Stimulated activated CD4-positive, alpha-beta T cell treated with anti-CD3 and anti-CD28 coated beads, Interleukin-2, amount 100 ng/mL, for 4 hours (primary cell): ENCODE measurements around the gene CST9L.

Experiments used
- DNase-seq: peaks from one replicate; pipeline ENCODE4 v3.0.0-alpha.2; 2020; ENCODE audit warnings: low read depth

Gene CST9L

GRCh38 chr20:23546435-23547144, 21.7 kb downstream of the CST9L start:
- no peak for DNase-seq

- no peak for DNase-seq
Observed at GRCh38 chr20:23544133-23544532, 24.2 kb downstream of the CST9L start.

- DNase-seq = no peak
Observed at GRCh38 chr20:23542801-23543200, 25.5 kb downstream of the CST9L start.

GRCh38 chr20:23541776-23542175, 26.5 kb downstream of the CST9L start:
- no peak for DNase-seq

- no peak for DNase-seq
Observed at GRCh38 chr20:23541330-23541729, 27.0 kb downstream of the CST9L start.

GRCh38 chr20:23540624-23541023, 27.7 kb downstream of the CST9L start:
- DNase-seq = no peak

GRCh38 chr20:23537030-23537429, 31.3 kb downstream of the CST9L start:
- DNase-seq = no peak

GRCh38 chr20:23536328-23536974, 31.8 kb downstream of the CST9L start:
- DNase-seq = no peak

- DNase-seq = no peak
Observed at GRCh38 chr20:23534801-23535593, 33.3 kb downstream of the CST9L start.

- no peak for DNase-seq
Observed at GRCh38 chr20:23533161-23533560, 35.1 kb downstream of the CST9L start.

GRCh38 chr20:23532533-23532932, 35.8 kb downstream of the CST9L start:
- no peak for DNase-seq

- DNase-seq = no peak
Observed at GRCh38 chr20:23530937-23531567, 37.2 kb downstream of the CST9L start.

GRCh38 chr20:23528867-23529431, 39.3 kb downstream of the CST9L start:
- DNase-seq = no peak

GRCh38 chr20:23526850-23527249, 41.4 kb downstream of the CST9L start:
- no peak for DNase-seq

GRCh38 chr20:23524146-23524545, 44.1 kb downstream of the CST9L start:
- no peak for DNase-seq

GRCh38 chr20:23520185-23520584, 48.1 kb downstream of the CST9L start:
- no peak for DNase-seq

GRCh38 chr20:23519556-23519955, 48.7 kb downstream of the CST9L start:
- no peak for DNase-seq

- no peak for DNase-seq
Observed at GRCh38 chr20:23517719-23518118, 50.6 kb downstream of the CST9L start.

- no peak for DNase-seq
Observed at GRCh38 chr20:23515250-23515939, 52.9 kb downstream of the CST9L start.

- DNase-seq = no peak
Observed at GRCh38 chr20:23514848-23515247, 53.4 kb downstream of the CST9L start.
